ENCODE data around the gene BEAN1.

BEAN1 gene

DNA sequence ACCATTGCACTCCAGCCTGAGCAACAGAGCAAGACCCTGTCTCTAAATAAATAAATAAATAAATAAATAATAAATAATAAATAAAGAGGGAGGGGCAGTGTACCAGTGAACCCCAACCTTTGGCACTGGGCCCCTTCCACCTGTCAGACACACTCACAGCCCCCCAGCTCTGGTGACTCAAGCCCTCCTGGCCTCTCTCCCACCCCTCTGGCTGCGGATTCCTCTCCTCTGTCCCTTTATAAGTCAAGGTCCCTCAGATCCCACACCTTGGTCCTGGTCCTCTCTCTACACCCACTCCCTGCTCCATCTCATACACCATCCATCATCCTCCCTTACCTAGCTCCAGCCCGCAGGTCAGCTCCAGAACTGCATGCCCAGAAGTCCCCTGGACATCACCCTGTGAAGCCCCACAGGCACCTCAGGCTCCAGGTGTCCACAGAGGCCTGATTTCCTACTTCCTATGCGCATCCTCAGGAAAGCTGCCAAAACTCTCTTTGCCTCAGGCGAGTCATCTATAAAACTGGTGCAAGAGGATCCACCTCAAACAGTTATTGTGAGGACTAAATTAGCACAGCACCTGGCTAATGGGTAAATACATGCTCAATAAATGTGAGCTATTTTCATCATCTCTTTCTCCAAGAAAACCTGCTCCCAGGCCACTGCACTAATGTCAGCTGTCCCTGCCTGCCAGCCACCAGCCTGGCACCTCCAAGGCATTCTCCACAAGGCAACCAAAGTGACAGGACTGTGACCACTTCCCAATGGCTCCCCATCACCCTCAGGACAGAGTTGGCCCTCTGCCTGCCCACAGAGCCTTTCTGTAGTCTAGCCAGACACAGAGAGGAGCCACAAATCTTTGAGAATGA is 46.8 kb downstream of the BEAN1 start:
- DNase-seq, result peak; percentile 67

GRCh38 chr16:66474750-66475199 is 47.7 kb downstream of the BEAN1 start:
- DNase-seq, result peak; percentile 94

DNA sequence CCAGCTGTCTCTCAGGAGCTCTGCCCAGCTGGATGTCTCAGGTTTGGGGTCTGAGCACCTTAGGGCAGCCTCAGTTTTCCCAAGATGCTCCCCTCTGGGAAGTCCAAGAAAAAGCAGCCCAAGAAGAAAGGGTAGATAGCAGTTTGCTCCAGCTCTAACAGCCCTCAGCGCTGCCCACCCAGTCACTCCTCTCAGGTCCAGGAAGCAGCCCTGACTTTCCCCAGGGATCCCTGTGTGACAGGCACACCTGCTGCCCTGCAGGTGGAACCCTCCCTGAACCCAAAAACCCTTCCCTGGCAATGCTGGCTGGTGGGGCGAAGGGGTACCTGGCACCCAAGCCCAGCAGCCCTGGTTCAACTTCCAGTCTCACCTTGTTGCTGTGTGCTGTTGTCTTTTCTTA is 48.1 kb downstream of the BEAN1 start:
- no peak for DNase-seq

GRCh38 chr16:66476328-66477027 is 49.4 kb downstream of the BEAN1 start:
- DNase-seq, result no peak

- no peak for DNase-seq
Observed at GRCh38 chr16:66477028-66477515, 50.0 kb downstream of the BEAN1 start.

GRCh38 chr16:66478733-66479511 is 51.8 kb downstream of the BEAN1 start:
- peak; percentile 47 for DNase-seq

DNA sequence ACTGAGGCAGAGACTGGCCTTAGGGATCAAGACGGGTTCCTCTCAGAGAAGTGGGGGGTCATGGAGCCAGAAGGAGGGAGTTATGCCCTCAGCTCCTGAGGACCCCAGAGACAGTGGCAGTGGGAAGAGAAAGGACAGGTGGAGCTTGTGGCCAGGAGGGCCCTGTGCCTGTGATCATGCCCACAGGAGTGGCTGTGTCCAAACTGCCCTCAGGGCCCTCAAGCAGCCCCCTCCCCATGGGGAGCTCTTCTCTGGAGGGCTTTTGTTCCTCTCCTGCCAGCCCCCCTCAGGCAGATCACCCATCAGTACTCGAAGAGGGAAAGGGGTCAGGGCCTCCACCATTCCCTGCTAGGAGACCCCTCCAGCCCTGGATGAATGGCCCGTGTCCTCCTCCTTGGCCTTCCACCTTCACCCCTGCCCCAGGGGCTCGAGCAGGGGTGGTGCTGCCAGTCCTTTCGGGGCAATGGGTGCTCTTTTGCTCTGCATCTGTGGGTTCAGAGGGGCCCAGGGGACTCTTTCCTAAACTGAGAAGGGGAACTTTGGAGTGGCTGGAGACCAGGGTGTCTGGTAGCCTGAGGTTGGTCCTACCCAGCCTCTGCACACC is 52.7 kb downstream of the BEAN1 start:
- DNase-seq, result no peak

- no peak for DNase-seq
Observed at GRCh38 chr16:66480265-66481080, 53.4 kb downstream of the BEAN1 start.

GRCh38 chr16:66481081-66481942 is 54.2 kb downstream of the BEAN1 start:
- DNase-seq, result no peak

- DNase-seq, result no peak
Observed at GRCh38 chr16:66481943-66482390, 54.9 kb downstream of the BEAN1 start.

DNA sequence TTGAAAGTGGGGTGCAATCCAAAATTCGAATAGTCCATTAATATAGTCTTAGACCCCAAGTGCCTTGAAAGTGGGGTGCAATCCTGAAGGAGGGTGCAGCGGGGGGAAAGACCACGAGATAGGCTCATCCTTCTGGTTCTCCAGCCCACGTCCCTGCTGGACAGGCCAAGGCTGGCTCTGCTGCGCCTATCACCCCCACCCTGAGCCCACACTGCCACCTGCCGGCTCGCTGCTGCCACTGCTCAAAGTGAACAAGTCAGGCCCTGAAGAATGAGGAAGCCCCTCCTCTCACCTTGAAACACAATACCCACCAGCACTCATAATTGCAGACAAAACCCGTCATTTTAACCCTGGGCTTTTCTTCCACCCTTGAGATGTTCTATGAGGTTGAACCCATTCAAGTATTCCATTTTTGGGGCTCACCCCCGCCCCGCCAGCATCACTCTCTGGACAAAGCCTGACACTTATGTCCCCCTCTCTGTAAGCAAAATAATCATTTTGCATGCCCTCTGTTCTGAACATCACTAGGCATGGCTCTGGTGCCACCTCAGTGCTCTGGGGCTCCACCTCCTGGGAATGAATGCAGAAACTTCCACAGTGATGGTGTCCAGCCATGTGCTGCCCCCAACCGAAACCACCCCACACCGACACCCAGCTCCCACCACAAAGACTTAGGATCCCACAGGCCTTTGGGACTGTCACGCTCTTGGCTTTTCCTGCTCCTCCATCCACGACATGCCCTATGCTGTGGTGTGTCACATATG is 56.8 kb downstream of the BEAN1 start:
- peak; percentile 64 for DNase-seq

DNA sequence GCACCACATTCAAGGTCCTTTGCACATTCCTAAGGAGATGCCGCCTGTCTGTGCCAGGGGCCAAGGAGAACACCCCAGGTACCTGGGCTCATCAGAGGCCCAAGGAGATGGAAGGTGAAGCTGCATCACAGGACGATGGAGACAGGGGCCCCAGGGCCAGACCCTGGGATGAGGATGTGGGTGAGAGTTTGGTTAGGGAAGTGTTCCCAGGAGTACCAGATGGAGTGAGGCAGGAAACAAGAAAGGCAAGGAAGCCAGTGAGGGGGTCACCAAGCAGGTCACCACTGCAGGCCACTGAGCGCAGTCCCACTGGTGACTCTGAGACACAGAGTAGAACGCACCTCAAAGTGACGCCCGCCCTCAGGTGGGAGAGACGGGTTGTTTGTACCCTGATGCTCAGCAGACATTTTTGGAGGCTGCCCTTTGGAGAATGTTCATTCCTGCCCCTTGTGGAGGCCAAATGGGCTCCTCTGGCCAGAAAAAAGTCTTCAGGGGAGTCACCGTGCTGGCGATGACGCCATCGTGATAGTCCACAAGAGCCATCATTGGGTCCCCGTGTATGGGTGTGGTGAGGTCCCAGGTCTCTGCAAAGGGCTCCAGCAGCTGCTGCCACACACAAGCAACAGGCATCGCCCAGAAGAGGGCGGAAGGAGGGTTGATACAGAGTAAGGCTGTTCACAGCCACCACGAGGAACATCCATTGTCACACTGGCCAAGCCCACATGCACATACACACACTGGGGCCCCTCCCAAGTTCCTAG is 57.5 kb downstream of the BEAN1 start:
- DNase-seq, result no peak

DNA sequence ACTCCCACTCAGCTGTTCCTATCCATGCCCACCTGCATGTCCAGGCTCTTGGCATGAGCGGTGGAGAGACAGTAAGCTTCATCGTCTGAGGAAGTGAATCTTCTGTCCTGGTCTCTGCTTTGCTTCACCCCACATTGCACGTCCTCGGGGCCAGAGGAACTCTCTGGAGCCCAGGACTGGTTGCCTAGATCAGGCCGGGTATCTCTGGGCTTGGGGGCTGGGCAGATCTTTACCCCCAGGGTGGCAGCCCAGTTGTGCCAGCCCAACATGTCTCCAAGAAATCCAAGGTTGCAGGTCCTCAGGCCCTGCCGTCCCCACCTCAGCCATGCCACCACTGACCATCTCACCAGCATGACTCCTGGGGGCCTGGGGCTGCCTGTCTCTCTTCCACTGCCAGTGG is 58.3 kb downstream of the BEAN1 start:
- no peak for DNase-seq

DNA sequence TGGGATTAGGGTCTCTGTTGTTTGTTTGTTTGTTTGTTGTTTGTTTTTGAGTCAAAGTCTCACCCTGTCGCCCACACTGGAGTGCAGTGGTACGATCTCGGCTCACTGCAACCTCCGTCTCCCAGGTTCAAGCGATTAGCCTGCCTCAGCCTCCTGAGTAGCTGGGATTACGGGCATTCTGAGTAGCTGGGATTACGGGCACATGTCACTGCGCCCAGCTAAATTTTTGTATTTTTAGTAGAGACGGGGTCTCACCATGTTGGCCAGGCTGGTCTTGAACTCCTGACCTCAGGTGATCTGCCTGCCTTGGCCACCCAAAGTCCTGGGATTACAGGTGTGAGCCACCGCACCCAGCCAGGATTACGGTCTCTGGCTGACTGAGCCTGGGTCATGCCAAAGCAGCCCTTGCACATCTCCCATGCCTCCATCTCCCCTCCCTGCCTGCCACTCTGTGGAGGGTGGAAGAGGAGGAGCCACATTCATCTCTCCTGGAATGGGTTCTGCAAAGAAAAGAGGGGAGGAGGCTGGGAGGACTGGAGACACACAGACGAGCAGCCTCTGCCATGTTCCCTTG is 59.2 kb downstream of the BEAN1 start:
- DNase-seq, result no peak

DNA sequence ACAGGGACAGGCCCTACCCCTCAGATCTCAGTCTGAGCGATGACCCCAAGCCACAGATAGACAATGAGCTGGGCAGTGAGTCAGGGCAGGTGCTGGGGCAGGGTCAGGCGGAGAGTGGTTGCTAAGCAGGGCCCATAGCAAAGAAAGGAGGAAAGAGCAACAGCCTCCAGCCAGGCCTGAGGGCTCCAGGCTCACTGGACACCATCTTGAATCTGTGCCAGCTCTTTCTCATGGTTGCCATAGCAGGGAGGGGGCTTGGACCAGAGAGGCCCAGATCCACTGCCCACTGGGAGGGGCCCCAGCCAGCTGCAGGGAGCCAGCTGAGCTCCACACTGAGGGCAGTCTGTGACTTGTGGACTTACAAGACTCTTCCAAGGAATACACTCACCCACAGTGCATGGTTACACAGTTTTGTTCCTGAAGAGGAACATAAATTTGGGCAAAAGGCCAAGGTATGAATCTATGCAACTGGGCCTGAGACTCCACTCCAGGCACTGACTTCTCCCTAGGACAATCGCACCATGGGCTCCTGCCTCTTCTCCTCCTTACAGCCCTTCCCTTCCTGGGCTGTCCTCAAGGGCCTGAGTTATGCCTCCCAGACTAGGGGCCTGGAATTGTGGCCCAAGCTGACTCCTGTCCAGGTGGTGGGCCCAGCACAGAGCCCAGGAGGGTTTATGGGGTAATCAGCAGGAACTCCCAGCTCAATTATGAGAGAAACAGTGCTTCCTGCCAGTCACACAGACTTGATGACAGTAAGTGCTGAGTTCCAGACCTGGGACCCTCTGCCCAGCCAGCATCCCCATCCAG is 59.9 kb downstream of the BEAN1 start:
- no peak for DNase-seq

- no peak for DNase-seq
Observed at GRCh38 chr16:66487580-66488275, 60.6 kb downstream of the BEAN1 start.

DNA sequence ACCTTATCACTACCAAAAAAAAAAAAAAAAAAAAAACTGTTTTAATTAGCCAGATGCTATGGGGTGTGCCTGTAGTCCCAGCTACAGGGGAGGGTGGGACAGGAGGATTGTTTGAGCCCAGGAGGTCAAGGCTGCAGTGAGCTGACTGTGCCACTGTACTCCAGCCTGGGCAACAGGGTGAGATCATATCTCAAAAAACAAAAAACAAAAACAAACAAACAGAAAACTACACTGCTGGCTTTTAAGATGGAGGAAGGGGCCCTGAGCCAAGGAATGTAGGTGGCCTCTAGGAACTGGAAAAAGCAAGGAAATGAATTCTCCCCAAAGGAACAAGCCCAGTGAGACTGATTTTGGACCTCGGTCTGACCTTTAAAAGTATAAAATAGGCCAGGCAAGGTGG is 61.4 kb downstream of the BEAN1 start:
- no peak for DNase-seq
